Lower leg skin (tissue), 3 donors: Measurements from ENCODE around the gene GNB2.

Experiments used
- CTCF ChIP-seq, 3 donors: fragments of 450-650 bp; IDR thresholded peaks; one replicate each; pipeline ENCODE4 v1.5.1; 2016; ENCODE audit warnings: antibody characterized with exemption in 3 of 3, mild to moderate bottlenecking in 3 of 3, moderate library complexity in 2 of 3
- POLR2A ChIP-seq, 2 donors: fragments of 450-650 bp; IDR thresholded peaks; one replicate each; pipeline ENCODE4 v1.6.1; 2016 to 2017; ENCODE audit warnings: antibody characterized with exemption in 2 of 2, mild to moderate bottlenecking in 1 of 2, moderate library complexity in 1 of 2

- TF ChIP-seq CTCF (IDR thresholded peaks at IDR 0.05) (no peak), POLR2A (IDR thresholded peaks at IDR 0.05) (no peak)
Measured at GRCh38 chr7:100711369-100711768, 37.8 kb downstream of the GNB2 start.
